Stimulated activated naive CD4-positive, alpha-beta T cell treated with Interleukin-2 at 50 U/mL for 16 hours (primary cell): ENCODE data around the gene CHCHD6.

Experiments
- DNase-seq: peaks from one replicate; lab custom pipeline; 2025; lab: John Stamatoyannopoulos, UW

The CHCHD6 gene

DNA sequence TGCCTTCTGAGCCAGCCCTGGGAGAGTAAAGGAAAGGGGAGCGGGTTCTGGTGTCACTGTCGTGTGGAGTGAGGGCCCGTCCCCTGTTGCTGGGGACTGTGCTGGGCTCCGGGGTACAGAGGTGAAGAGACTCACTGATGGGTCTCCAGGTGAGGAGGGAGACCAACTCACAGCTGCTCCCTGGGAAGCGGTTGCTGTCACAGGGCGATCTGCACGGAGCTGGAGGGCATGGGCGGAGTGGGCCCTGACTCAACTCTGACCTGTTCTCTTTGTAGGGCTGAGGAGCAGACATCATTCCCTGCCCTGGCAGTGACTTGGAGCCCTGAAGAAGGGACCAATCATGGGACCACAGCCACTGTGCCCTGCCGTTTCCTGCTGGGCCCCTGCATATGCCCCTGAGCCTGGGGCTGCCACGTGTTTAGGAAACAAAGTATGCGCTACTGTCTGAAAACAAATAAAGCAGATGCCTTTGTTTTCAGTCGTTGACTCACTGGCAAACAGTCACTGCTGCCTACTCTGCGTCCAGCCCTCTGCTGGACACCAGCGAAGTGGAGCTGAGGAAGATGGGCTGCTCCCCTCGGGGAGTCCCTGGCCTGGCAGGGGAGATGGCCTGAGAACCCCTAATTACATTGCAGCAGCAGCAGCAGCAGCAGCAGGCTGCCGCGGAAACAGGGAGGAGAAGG is 256.0 kb downstream of the CHCHD6 start:
- no peak for DNase-seq

DNA sequence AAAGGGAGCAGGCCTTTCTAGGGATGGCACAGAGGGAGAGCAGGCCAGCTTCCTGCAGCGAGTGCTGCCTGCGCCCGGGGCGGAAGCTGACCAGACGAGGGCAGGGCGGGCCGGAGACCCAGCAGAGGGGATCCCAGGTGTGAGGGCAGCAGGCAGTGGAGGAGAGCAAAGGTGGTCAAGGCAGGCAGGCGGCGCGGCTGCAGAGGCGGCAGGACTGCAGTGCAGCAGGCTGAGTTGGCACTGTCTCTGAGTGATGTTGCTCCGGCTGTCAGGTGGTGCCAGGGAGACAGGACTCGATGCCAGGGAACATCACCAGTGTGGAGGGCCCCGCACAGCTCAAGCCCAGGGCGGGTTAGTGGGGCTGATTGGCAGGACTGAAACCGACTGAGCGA is 256.6 kb downstream of the CHCHD6 start:
- DNase-seq: no peak

DNA sequence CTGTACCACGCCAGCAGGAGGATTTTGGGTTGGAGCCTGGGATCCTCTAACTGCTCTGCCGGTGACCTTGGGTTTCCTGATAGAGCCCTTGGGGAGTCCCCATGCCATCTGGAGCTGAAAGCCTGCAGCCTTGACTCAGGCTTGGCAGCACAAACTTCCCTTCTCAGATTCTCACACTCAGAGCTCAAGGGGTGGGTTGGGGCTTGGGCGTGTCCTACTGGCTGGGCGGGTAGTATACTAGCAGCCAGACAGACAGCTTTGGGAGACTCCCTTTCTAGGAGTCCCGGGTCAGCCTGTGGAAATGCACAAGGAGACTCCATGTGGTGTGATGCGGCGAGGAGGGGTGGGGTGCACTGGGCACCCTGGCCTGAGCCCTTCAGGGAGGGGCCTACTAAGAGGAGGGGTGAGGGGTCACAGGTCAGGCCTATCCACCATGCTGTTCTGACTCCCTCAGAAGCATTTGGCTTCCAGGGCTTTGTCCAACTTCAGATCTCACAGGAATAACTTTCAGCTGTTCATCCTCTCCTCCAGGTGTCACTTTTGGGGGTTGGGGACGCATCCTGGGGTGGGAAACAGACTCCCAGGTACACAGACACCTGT is 257.3 kb downstream of the CHCHD6 start:
- DNase-seq: no peak

DNA sequence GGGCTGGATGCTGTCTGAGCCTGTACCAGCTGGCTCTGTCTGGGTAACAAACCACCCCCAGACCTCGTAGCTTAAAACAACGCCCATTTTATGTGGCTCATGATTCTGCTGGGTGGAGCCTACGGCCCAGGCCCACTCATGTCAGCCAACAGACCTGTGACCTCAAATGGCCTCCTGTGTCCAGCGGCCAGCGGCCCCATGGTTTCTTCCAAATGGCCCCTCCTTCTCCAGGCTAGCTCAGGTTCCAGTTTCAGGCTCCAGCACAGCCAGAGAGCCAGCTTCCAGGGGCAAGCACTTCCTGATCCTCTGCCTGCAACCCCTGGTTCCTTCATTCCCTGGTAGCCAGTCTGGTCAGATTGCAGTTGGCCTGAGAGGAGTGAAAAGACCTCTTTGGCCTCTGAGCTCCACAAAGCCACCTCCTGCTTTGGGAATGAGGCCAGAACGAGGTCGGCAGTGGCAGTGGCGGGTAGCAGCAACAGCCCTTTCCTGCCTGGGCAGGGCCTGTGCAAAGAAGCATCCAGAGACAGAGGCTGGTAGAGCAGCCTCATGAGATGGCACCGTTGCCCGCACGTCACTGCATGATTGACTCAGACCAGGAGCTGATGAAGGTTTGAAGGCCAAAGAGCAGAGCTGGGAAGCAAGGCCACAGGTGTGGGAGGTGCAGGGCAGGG is 257.9 kb downstream of the CHCHD6 start:
- no peak for DNase-seq

DNA sequence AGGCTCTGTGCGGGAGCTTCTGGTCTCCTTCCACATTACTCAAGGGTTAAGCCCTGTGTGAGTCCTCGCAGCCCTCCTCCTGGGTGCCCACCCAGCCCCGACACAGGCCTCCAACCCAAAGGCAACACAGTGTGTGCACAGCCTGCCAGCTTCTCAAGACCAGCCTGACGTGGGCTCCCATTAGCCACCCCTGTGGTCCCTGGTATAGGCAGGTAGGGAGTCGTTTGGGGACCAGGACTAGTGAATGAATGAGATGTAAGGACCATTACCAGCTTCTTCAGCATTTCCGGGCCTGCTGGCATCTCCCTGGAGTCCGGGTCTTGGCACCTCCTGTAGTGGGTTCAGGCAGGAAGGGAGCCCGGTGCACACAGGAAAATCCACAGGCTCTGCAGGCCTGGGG is 258.7 kb downstream of the CHCHD6 start:
- no peak for DNase-seq

DNA sequence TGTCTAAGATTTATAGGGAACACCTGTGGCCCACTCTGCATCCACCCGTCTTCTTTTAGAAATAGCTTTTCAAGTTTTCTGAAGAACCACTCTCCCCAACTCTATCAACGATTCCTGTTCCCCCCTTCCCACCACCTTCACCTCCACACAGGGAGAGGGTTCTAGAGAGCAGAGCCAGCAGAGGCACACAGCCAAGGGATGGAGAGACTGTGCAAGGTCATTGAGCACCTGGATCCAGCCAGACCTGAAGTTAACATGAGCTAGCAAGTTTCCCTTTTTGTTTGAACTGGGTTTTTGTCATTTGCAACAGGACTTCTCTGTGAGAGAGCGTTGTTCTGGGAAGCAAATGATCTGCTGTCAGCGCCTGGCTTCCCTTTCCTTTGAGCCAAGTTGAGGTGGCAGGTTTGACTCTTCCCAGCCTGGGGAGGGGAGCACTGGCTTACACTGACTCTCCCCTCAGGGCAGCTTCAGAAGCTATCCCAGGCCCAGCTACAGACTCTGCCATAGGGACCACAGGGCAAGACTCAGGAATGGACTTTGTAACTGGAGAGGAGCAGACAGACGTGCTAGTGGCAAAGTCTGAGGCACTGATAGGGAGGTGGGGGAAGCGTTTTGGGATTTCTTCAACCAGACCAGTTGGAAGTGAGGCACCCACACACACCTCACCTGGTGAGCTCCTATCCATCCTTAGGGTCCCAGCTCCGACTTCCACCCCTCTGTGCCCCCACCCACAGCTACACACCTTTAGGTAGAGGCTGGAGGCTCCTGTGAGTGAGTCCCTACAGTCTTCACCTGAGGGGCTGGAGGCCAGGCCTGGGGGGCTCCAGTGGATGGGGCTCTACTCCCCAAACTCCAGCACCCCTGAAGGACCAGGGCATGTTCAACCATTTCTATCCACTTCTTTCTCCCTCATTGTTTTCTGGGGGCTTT is 259.5 kb downstream of the CHCHD6 start:
- DNase-seq: no peak

DNA sequence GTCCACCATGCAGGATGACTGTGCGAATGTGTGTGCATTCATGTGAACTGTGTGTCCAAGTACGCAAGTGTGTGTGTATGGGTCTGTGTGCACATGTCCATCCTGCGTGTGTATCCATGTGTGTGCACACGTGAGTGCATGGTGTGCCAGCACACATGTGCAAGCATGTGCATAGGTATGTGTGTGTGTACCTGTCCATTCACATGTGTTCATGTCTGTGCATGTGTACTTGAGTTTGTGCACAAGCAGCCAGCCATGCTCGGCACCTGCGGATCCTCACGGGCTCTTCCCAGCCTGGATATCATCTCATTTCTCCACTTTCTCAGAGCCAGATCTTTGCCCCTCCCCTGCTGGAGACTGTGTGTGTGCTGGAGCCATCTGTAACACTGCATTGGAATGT is 260.2 kb downstream of the CHCHD6 start:
- DNase-seq: no peak

DNA sequence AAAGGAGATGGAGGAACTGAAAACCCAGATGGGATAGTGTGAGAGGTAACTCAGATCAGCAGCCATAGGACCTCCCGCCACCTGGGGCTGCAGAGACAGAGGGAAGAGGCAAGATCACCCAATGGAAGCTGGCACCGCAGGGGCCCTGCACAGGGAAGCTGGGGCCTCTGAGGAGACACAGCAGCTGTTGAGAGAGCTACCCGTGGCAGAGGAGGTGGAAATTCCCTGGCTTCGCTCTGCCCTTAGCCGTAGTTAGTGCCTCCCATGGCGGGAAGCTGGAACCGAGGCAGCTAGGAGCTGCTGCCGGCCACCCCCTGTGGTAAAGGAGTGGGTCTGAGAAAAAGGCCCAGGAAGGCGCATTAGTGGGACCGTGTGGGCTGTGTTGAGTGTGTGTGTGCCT is 260.9 kb downstream of the CHCHD6 start:
- DNase-seq: no peak

DNA sequence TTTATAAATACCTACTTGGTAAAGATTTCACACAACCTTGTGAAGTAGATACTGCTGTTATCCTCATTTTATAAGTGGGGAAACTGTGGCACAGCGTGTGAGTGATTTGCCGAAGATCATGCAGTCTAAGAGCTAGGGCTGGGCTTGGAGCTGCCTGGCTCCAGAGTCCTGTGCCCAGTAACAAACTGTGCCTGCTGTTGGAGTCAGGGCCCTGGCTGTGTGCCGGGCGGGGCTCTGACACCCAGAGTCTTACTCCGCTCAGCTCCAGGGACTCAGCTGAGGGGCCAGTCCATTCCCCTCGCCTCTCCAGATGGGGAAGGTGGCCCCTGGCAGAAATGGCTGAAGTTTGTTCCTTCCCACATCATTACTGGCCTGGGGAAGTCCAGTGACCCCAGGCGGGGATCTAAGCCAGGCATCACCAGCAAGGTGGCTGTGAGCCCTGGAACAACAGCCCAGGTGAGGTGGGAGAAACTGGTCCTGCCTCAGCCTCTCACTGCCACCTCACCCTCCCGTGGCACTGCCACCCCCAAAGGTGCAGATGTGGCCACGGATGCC is 261.6 kb downstream of the CHCHD6 start:
- no peak for DNase-seq

DNA sequence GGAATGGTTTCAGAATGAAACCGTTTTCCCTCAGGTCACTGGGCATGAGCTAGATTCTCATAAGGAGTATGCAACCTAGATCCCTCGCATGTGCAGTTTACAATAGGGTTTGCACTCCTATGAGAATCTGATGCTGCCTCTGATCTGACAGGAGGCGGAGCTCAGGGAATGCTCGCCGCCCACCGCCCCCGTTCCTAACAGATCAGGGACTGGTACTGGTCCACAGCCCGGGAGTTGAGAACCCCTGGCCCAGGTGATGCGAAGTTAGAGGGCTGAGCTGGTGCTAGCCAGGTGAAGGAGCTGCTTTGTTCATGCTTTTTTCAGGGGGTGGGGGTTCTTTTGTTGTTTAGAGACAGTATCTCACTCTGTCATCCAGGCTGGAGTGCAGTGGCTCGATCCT is 263.3 kb downstream of the CHCHD6 start:
- no peak for DNase-seq

DNA sequence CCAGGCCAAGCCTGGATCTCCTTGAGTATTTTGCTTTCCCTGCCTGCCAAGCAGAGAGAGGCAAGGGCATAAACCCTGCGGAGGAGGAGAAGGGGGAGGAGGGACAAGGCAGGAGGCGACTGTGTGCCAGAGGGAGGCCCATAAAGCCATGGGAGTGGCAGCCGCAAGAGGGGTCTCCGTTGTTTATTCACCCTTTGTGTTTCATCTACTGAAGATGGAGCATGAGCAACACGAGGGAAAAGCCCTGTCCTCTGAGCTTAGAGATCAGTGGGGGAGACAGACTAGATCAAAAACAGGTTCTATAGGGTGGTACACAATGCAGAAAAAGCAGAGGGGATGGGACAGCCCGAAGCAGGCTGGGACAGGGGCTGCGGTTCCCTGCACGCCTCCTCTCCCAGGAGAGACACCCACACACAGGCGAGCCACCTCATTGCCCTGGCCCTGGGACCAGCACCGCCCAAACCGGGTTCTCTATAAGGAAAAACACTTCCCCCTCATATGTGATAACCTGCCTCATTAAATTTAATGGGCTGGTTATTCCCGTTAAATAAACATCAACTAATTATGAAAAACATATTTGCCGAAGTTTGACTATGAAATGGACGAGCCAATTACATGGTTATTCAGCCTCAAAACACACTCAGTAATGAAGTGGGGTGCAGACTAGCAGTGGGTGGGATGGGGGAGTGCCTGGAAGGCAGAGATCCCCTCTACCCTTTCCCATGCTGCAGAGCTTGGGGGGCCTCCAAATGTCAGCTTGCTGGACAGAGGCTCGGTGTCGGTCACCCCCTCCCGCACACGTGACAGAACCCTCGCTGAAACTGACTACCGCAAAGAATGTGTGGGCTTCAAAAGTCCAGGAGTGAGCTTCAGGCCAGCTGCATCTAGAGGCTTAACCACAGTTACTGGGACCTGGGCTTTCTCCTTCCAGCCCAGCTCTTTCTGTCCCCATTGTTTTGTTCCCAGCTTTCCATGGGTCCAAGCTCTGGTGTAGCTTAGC is 264.7 kb downstream of the CHCHD6 start:
- DNase-seq: no peak

DNA sequence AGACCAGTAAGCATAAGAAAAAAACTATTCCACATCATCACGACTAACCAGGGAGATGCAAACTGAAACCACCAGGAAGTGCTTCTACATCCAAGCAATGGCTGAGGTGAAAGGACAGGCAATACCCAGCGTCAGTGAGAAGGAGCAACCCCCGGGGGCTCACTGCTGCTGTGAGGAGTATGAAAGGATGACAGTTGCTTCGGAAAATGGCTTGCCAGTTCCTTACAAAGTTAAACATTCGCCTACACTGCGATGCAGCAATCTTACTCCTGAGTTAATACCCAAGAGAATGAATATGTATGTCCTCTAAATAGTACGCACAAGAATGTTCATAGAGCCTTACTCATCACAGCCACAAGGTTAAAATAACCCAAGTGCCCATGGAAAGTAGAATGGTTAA is 265.5 kb downstream of the CHCHD6 start:
- DNase-seq: no peak

DNA sequence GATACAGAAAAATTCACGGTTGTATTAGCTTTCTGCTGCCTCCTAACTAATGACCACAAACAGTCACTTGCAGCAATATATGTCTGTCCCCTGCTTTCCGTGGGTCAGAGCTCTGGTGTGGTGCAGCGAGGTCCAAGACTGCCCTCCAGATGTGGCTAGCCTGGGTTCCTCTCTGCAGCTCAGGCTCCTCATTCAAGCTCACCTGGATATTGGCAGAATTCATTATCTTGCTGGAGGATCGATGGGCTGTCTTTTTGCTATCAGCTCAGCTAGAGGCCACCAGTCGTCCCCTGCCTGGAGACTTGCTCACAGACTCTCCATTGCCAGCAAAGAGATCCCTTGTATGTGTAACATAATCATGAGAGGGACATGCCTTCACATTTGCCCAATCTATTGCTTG is 266.1 kb downstream of the CHCHD6 start:
- no peak for DNase-seq

DNA sequence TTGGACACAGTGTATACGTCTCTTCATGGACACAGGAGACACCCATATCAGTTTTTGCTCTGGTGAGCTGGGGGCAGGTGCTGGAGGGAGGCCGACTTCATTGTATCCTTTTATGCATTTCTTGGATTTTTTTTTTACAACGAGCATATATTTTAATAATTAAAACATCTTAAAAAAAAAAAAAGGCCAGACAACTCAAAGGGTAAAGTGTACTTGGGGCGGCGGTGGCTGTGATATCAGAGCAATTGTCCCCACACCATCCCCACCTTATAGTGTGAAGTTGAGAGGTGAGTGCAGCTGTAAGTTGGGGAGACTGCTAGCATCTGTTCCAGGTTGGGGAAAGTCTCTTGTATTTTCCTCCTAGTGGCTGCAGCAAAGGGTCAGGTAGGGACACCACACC is 266.9 kb downstream of the CHCHD6 start:
- DNase-seq: no peak

DNA sequence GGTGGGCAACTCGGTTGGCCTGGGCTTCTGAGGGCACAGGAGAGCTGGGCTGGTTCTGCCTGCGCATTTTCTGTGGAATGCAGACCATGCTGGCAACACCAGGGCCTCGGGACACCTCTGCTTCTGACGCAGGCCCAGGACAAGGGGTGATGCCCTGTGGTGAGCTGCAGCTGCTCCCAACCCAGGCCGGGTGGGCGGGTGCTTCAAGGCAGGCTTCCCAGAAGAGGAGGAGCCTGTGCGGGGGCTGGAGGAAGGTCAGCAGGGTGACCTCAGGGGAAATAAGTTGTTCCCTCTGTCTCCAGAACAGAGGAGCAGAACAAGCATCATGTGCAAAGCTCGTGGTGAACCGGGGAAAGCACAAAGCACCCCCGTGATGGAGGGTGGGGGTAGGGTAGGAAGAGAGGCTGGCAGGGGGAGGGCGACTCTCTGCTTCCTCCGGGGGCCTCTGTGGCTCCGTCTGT is 267.9 kb downstream of the CHCHD6 start:
- DNase-seq: no peak

DNA sequence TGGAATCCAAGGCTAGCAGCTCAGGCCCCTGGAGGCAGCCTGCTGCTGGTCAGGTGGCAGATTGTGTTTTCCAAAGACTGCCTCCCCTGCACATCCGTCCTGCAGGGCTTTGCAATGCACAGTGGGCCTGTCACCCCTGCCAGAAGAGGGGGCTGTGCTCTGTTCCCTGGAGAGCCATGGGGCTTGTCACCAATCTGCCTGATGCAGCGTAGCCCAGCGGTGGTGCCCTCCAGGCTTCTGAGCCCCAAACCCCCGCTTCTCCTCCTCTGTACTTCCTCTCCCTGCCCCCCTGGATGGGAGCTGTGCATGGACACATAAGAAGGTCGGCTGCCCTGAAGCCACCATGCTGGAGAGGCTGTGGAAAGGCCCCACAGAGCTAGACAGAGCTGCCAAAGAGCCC is 268.8 kb downstream of the CHCHD6 start:
- no peak for DNase-seq

DNA sequence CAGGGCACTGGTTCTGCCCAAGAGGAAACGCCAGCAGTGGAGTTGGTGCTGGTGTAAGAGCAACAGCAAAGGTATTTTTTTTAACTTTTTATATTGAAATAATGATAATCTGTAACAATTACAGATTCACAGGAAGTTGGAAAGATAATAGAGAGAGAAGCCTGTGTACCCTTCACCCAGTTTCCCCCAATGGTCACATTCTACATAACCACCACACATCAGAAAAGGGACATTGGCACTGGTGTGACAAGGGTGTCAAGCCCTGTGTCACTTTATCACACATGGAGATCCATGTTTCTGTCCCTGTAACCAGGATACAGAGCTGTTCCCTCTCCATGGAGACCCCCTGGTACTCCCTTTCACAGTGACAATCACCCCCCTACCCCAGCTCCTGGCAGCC is 269.8 kb downstream of the CHCHD6 start:
- no peak for DNase-seq

DNA sequence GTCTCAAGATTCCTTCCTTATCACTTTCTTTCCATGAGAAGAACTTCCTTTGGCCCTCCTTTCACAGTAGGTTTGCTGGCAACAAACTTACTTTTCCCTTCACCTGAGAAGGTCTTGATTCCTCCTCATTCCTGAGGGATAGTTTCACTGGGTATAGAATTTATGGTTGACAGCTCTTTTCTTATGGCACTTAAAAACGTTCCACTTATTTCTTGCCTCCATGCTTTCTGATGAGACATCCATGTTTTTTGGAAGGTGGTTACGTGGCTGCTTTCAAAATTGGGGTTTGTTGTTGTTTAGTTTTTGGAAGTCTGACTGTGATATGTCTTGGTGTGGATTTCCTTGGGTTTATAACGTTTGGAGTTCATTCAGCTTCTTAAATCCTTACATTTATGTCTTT is 270.7 kb downstream of the CHCHD6 start:
- DNase-seq: no peak

DNA sequence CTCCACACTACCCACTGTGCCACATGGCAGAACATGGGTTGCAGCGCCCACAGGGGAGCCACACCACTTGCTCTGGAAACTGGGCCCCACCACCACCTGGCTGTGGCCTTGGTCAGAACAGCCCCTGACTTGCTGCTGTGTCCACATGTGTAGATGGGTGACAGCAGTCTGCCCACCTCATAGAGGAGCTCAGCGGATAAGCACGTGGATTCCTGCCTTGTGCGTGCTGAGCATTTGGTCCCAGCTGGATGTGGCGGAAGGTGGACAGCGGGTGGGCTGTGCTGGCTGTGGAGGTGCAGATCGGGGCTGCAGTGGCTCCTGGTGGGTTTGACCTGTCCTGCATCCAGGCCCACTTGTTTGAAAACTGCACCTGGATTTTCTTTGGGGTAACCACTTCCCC is 272.9 kb downstream of the CHCHD6 start:
- no peak for DNase-seq

DNA sequence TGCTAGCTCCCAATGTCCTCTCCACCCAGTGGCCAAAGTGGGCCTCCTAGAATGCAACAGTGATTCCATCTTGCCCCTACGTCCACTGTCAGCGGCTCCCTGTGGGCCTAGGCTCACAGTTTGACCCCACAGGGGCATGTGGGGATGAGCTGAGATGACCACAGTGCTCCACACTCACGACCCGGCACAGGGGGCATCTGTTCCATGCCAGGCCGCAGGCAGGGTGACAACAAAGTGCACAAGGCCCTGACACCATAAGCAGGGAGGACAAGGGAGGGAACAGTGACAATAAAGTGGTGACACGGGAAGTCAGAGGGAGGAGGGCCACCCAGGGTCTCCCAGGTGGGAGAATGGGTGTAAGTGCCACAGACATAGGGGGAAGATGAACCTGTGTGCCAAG is 273.8 kb downstream of the CHCHD6 start:
- no peak for DNase-seq

DNA sequence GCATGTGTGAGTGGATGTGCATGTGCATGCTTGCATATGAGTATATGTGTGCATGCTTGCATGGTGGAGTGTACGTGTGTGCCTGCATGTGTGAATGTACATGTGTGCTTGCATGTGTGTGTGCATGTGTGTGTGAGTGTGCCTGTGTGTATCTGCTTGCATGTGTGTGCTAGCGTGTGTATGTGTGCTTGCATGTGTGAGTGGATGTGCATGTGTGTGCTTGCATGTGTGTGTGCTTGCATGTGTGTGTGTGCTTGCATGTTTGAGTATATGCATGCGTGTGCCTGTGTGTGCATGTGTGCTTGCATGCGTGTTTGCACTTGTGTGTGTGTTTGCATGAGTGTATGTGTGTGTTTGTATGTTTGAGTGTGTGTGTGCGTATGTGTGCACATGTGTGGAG is 274.3 kb downstream of the CHCHD6 start:
- no peak for DNase-seq
